Muscle of leg (tissue), 11 donors: ENCODE data around the gene CD248. TPM values are rescaled to one million over a fixed set of nuclear protein-coding genes. Genes with fewer than 3 reads are reported as not detected.

Source experiments
- DNase-seq: peaks from one replicate; pipeline ENCODE4 v3.0.0; 2013
- H3K27ac ChIP-seq: one replicate; pipeline ENCODE4 v1.5.1; 2013; ENCODE audit warnings: mild to moderate bottlenecking, low read length, control low read depth
- H3K27me3 ChIP-seq: one replicate; pipeline ENCODE4 v1.6.1; 2013; ENCODE audit warnings: low read length; ENCODE audit not compliant: control insufficient read depth, insufficient read depth
- H3K36me3 ChIP-seq: one replicate; pipeline ENCODE4 v1.6.1; 2013; ENCODE audit warnings: low read length; ENCODE audit not compliant: control insufficient read depth, insufficient read depth
- H3K4me1 ChIP-seq: one replicate; pipeline ENCODE4 v1.6.1; 2013; ENCODE audit warnings: low read length; ENCODE audit not compliant: control insufficient read depth, insufficient read depth
- H3K4me3 ChIP-seq: one replicate; pipeline ENCODE4 v1.5.1; 2013; ENCODE audit warnings: low read length, control low read depth
- H3K9me3 ChIP-seq: replicated peaks from 2 replicates; pipeline ENCODE4 v1.6.1; 2013; ENCODE audit warnings: low read depth, low read length; ENCODE audit not compliant: control insufficient read depth
- WGBS: methylation state at CpG from one replicate; pipeline ENCODE4 v1.1.5; 2013; ENCODE audit warnings: missing lambda C conversion rate; ENCODE audit not compliant: insufficient coverage; 5-methylcytosine and 5-hydroxymethylcytosine counted together
- polyA plus RNA-seq, 8 donors: library from polyadenylated mRNA; unstranded; fragments of 120-200 nt; gene quantifications; one replicate each; pipeline versions ENCODE4 v1.2.1 to v1.2.3, GENCODE V29; 2013; ENCODE audit warnings: inconsistent platforms in 1 of 8, low replicate concordance in 1 of 8; ENCODE audit not compliant: insufficient read length in 8 of 8, insufficient read depth in 1 of 8
- total RNA-seq: library from RNA; stranded (reverse); fragments of 120-200 nt; gene quantifications from one replicate; pipeline ENCODE4 v1.2.4, GENCODE V29; 2013

Gene CD248
- total and polyA plus RNA-seq, 9 donors: 24.5 to 134 (median 97.4) TPM

- H3K27ac ChIP-seq: no peak overlapping the region
- no peak for DNase-seq
- H3K27me3 ChIP-seq: no peaks in the 10 kb centered on the region
- H3K4me1 ChIP-seq: peaks cover 32% of the 10 kb centered on the region
- H3K9me3 ChIP-seq: no peaks in the 10 kb centered on the region
- H3K4me3 ChIP-seq: no peak overlapping the region
- H3K36me3 ChIP-seq: peaks cover 58% of the 10 kb centered on the region
- 90% methylated on average over 20 of the region's 26 CpGs for WGBS
Measured at GRCh38 chr11:66265531-66266377, 51.1 kb downstream of the CD248 start.

GRCh38 chr11:66264914-66265313, 51.9 kb downstream of the CD248 start:
- Histone ChIP-seq H3K27ac (no peak overlapping the region), H3K4me1 (peaks cover 30% of the 10 kb centered on the region), H3K9me3 (no peaks in the 10 kb centered on the region), H3K36me3 (peaks cover 60% of the 10 kb centered on the region), H3K4me3 (no peak overlapping the region), H3K27me3 (no peaks in the 10 kb centered on the region)
- no peak for DNase-seq
- 60% methylated on average over 3 of the region's 12 CpGs for WGBS

Other genes starting within 250 kb of the CD248 start
- 13.2 TPM for gene PACS1, start 246.8 kb downstream of the CD248 start, total RNA-seq
- gene PACS1, start 246.8 kb downstream of the CD248 start, polyA plus RNA-seq: 10 to 100 TPM; 25.9 to 41.3 (median 32.0) TPM
- gene KLC2, start 59.3 kb downstream of the CD248 start, total RNA-seq: 8.1 TPM
- gene KLC2, start 59.3 kb downstream of the CD248 start, polyA plus RNA-seq: 10 to 100 TPM; 13.3 to 22.4 (median 18.5) TPM
- gene RAB1B, start 48.4 kb downstream of the CD248 start, total RNA-seq: 69.7 TPM
- 100 to 1,000 TPM in 6 of 8 donors, 10 to 100 TPM in 2; 90.1 to 111 (median 101) TPM for gene RAB1B, start 48.4 kb downstream of the CD248 start, polyA plus RNA-seq
- gene CNIH2, start 38.9 kb downstream of the CD248 start, total RNA-seq: 1.0 TPM
- 1 to 10 TPM; 2.5 to 5.4 (median 4.4) TPM for gene CNIH2, start 38.9 kb downstream of the CD248 start, polyA plus RNA-seq
- gene YIF1A, start 27.9 kb downstream of the CD248 start, total RNA-seq: 58.9 TPM
- gene YIF1A, start 27.9 kb downstream of the CD248 start, polyA plus RNA-seq: 10 to 100 TPM; 45.3 to 56.2 (median 53.0) TPM
- not detected for gene TMEM151A, start 25.1 kb downstream of the CD248 start, total RNA-seq
- under 1 TPM in 1 of 8 donors, not detected in 7; 0.04 TPM for gene TMEM151A, start 25.1 kb downstream of the CD248 start, polyA plus RNA-seq
- 6.0 TPM for gene RIN1, start 19.4 kb upstream of the CD248 start, total RNA-seq
- gene RIN1, start 19.4 kb upstream of the CD248 start, polyA plus RNA-seq: 1 to 10 TPM; 5.3 to 9.6 (median 7.7) TPM
- gene BRMS1, start 28.1 kb upstream of the CD248 start, total RNA-seq: 25.0 TPM
- 10 to 100 TPM; 20.5 to 27.0 (median 23.6) TPM for gene BRMS1, start 28.1 kb upstream of the CD248 start, polyA plus RNA-seq
- gene B4GAT1, start 30.6 kb upstream of the CD248 start, total RNA-seq: 25.7 TPM
- 10 to 100 TPM; 17.7 to 24.1 (median 22.9) TPM for gene B4GAT1, start 30.6 kb upstream of the CD248 start, polyA plus RNA-seq
- 10.1 TPM for gene SLC29A2, start 54.7 kb upstream of the CD248 start, total RNA-seq
- gene SLC29A2, start 54.7 kb upstream of the CD248 start, polyA plus RNA-seq: 10 to 100 TPM; 16.2 to 35.4 (median 30.0) TPM
- gene NPAS4, start 104.0 kb upstream of the CD248 start, total RNA-seq: 0.27 TPM
- gene NPAS4, start 104.0 kb upstream of the CD248 start, polyA plus RNA-seq: under 1 TPM in 7 of 8 donors, not detected in 1; 0.05 to 0.57 (median 0.14) TPM
- 59.0 TPM for gene MRPL11, start 121.8 kb upstream of the CD248 start, total RNA-seq
- gene MRPL11, start 121.8 kb upstream of the CD248 start, polyA plus RNA-seq: 10 to 100 TPM; 49.6 to 62.4 (median 54.9) TPM
- 8.2 TPM for gene PELI3, start 149.9 kb upstream of the CD248 start, total RNA-seq
- gene PELI3, start 149.9 kb upstream of the CD248 start, polyA plus RNA-seq: 1 to 10 TPM; 4.7 to 6.5 (median 5.7) TPM
- gene DPP3, start 163.4 kb upstream of the CD248 start, total RNA-seq: 22.3 TPM
- 10 to 100 TPM; 18.5 to 27.2 (median 23.1) TPM for gene DPP3, start 163.4 kb upstream of the CD248 start, polyA plus RNA-seq
- 18.8 TPM for gene BBS1, start 193.6 kb upstream of the CD248 start, total RNA-seq
- 10 to 100 TPM; 13.2 to 22.6 (median 17.4) TPM for gene BBS1, start 193.6 kb upstream of the CD248 start, polyA plus RNA-seq
- 3.5 TPM for gene ZDHHC24, start 229.0 kb upstream of the CD248 start, total RNA-seq
- gene ZDHHC24, start 229.0 kb upstream of the CD248 start, polyA plus RNA-seq: 1 to 10 TPM; 3.2 to 4.7 (median 3.8) TPM
- gene ACTN3, start 229.9 kb upstream of the CD248 start, total RNA-seq: 81.6 TPM
- 100 to 1,000 TPM in 2 of 8 donors, 10 to 100 TPM in 5, 1 to 10 TPM in 1; 8.3 to 162 (median 39.3) TPM for gene ACTN3, start 229.9 kb upstream of the CD248 start, polyA plus RNA-seq